HG03439 (cell line): ENCODE data around the gene ATP6V1E1.

Experiments
- ATAC-seq: cut with Tn5 transposase; IDR thresholded peaks from one replicate; pipeline ENCODE4 v1.9.1; 2021; ENCODE audit warnings: mild to moderate bottlenecking, moderate library complexity; ENCODE audit not compliant: unreplicated experiment

Gene ATP6V1E1

DNA sequence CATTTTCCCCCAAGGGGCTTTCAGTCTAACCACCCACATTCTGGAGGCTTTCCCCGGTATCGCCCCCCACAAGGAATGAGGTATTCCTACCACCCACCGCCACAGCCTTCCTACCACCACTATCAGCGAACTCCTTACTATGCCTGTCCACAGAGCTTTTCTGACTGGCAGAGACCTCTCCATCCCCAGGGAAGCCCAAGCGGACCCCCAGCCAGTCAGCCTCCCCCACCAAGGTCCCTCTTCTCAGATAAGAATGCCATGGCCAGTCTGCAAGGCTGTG, 79.9 kb downstream of the ATP6V1E1 start:
- ATAC-seq, result no peak

GRCh38 chr22:17548010-17548755, 80.4 kb downstream of the ATP6V1E1 start:
- no peak for ATAC-seq

GRCh38 chr22:17542452-17542851, 86.1 kb downstream of the ATP6V1E1 start:
- ATAC-seq, result no peak
